Ascending aorta (tissue), 2 donors: ENCODE measurements around the gene NELFE. TPM values are rescaled to one million over a fixed set of nuclear protein-coding genes. Genes with fewer than 3 reads are reported as not detected.

ENCODE experiments used
- DNase-seq, 2 donors: peaks; one replicate each; pipeline ENCODE4 v3.0.0-alpha.2; 2019; ENCODE audit warnings: low spot score in 2 of 2
- H3K27ac ChIP-seq, 2 donors: fragments of 200-600 bp; sonication (generic); one replicate each; pipeline ENCODE4 v1.5.1; 2016 to 2017; ENCODE audit warnings: mild to moderate bottlenecking in 1 of 2
- H3K27me3 ChIP-seq: fragments of 200-600 bp; sonication (generic); one replicate; pipeline ENCODE4 v1.5.1; 2017
- H3K36me3 ChIP-seq, 2 donors: fragments of 200-600 bp; sonication (generic); one replicate each; pipeline ENCODE4 v1.5.1; 2016
- H3K4me1 ChIP-seq, 2 donors: fragments of 200-600 bp; sonication (generic); one replicate each; pipeline ENCODE4 v1.5.1; 2016 to 2017; ENCODE audit warnings: mild to moderate bottlenecking in 1 of 2
- H3K4me3 ChIP-seq, 2 donors: fragments of 200-600 bp; sonication (generic); one replicate each; pipeline ENCODE4 v1.5.1; 2016 to 2017; ENCODE audit warnings: mild to moderate bottlenecking in 1 of 2
- H3K9me3 ChIP-seq, 2 donors: fragments of 200-600 bp; sonication (generic); one replicate each; pipeline ENCODE4 v1.5.1; 2016
- intact Hi-C: fragments of 100-400 bp; cut with DNase I; formaldehyde crosslinking; loops from one replicate; pipeline ENCODE4 v1.15.1; 2023
- total RNA-seq: library from RNA; depleted of rRNA; stranded (reverse); fragments of >200 nt; gene quantifications from one replicate; pipeline ENCODE4 v1.1.0, GENCODE V29; 2016
- TF ChIP-seq, protein P1 (sequence below), 3 experiments: fragments of 200-600 bp in 2 of 3; fragments of 450-650 bp in 1 of 3; sonication (generic) in 2 of 3; IDR thresholded peaks; one replicate each; pipeline ENCODE4 v1.5.1; 2016 to 2019; ENCODE audit warnings: antibody characterized with exemption in 3 of 3, mild to moderate bottlenecking in 1 of 3, moderate library complexity in 1 of 3

The NELFE gene
- total RNA-seq, 1 donor from 2014 or later: 208 TPM

DNA sequence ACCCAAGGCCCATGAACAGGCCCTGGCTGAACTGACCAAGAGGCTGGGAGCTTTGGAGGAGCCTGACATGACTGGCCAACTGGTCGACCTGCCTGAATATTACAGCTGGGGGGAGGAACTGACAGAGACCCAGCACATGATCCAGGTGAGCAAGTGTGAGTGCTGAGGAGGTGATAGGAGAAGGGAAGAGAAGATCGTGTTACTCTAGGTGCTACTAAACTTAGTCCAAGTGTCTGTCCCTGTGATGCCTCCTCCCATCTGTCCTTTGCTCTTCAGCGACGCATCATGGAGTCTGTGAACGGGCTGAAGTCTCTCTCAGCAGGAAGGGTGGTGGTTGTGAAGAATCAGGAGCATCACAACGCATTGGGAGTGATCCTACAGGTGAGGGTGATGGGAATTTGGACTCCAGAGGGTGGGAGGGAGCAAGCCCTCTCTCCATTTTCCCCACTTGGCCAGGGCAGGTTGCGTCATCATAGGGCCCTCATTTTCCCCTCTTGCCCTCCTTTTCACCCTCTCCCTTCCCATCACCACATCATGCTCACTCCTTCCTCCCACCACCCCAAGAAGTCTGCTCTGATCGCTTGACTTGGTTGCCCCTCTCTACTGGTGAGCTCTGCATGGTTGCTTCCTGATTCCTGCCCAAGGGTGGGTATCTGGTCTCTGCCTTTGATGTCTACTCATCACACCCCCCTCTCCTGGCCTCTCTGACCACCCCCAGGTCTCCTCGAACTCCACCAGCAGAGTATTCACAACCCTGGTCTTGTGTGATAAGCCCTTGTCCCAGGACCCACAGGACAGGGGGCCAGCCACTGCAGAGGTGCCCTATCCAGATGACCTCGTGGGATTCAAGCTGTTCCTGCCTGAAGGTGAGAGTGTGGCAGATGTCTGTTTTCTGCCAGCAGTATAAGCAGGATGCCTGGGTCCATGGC lies 8.5 kb upstream of the NELFE start:
- TF ChIP-seq, protein P1, sequence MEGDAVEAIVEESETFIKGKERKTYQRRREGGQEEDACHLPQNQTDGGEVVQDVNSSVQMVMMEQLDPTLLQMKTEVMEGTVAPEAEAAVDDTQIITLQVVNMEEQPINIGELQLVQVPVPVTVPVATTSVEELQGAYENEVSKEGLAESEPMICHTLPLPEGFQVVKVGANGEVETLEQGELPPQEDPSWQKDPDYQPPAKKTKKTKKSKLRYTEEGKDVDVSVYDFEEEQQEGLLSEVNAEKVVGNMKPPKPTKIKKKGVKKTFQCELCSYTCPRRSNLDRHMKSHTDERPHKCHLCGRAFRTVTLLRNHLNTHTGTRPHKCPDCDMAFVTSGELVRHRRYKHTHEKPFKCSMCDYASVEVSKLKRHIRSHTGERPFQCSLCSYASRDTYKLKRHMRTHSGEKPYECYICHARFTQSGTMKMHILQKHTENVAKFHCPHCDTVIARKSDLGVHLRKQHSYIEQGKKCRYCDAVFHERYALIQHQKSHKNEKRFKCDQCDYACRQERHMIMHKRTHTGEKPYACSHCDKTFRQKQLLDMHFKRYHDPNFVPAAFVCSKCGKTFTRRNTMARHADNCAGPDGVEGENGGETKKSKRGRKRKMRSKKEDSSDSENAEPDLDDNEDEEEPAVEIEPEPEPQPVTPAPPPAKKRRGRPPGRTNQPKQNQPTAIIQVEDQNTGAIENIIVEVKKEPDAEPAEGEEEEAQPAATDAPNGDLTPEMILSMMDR (IDR thresholded peaks at IDR 0.05): no peak
- Histone ChIP-seq H3K4me3 (no peak overlapping the region), H3K9me3 (no peaks in the 10 kb centered on the region), H3K36me3 (peaks cover 67 to 83% of the 10 kb centered on the region in 2 donors), H3K27ac (no peak overlapping the region), H3K4me1 (peaks cover 8 to 10% of the 10 kb centered on the region in 2 donors), H3K27me3 (no peaks in the 10 kb centered on the region)
- intact Hi-C loops: no loop called here
- no peak for DNase-seq

DNA sequence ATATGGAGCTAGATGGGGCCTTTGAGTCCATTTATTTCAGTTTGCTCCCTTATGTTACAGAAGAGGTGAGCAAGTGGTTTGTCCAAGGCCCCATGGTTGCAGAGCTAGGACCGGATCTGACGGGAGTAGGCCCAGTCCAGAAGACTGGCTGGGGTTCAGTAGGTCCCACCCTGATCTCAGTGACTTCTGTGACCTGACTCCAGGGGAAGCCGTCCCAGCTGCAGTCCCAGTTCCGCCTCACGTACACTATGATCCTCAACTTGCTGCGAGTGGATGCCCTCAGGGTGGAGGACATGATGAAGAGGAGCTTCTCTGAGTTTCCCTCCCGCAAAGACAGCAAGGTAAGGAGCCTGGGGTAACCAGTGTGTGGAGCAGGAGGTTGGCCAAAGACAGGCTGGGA lies 7.7 kb upstream of the NELFE start:
- TF ChIP-seq, protein P1 (IDR thresholded peaks at IDR 0.05): no peak
- Histone ChIP-seq H3K9me3 (no peaks in the 10 kb centered on the region), H3K4me3 (no peak overlapping the region), H3K27me3 (no peaks in the 10 kb centered on the region), H3K27ac (no peak overlapping the region), H3K36me3 (peaks cover 75 to 91% of the 10 kb centered on the region in 2 donors), H3K4me1 (peaks cover 8 to 10% of the 10 kb centered on the region in 2 donors)
- intact Hi-C loops: no loop called here
- no peak for DNase-seq

DNA sequence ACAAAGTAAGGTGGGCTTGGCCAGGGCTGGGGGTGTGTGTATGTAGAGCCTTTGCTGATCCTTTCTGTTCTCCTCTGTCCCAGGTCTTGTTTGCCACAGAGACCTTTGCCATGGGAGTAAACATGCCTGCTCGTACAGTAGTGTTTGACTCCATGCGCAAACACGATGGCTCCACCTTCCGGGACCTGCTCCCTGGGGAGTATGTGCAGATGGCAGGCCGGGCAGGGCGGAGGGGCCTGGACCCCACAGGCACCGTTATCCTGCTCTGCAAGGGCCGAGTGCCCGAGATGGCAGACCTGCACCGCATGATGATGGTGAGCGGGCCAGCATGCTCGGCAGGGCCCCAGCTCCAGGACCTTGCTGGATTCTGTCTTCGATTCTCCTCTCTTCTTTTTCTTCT lies 6.9 kb upstream of the NELFE start:
- intact Hi-C loops: no loop called here
- no peak for DNase-seq
- Histone ChIP-seq H3K4me1 (peaks cover 1 to 3% of the 10 kb centered on the region in 2 donors), H3K4me3 (no peak overlapping the region), H3K27me3 (no peaks in the 10 kb centered on the region), H3K27ac (no peak overlapping the region), H3K9me3 (no peaks in the 10 kb centered on the region), H3K36me3 (peaks cover 77 to 99% of the 10 kb centered on the region in 2 donors)
- TF ChIP-seq, protein P1 (IDR thresholded peaks at IDR 0.05): no peak

DNA sequence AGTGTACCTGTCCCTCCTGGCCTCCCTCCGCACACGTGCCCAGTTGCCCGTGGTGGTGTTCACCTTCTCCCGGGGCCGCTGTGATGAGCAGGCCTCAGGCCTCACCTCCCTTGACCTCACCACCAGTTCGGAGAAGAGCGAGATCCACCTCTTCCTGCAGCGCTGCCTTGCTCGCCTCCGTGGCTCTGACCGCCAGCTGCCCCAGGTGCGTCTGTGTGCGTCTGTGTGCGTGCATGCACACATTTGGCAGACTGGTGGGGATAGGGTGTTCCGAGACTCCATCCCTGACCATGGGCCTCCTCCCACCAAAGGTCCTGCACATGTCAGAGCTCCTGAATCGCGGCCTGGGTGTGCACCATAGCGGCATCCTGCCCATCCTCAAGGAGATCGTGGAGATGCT lies 5.2 kb upstream of the NELFE start:
- Histone ChIP-seq H3K36me3 (peaks cover 69 to 87% of the 10 kb centered on the region in 2 donors), H3K4me1 (peaks cover 3 to 11% of the 10 kb centered on the region in 2 donors), H3K4me3 (no peak overlapping the region), H3K27me3 (no peaks in the 10 kb centered on the region), H3K9me3 (no peaks in the 10 kb centered on the region), H3K27ac (no peak overlapping the region)
- no peak for DNase-seq
- TF ChIP-seq, protein P1 (IDR thresholded peaks at IDR 0.05): no peak
- intact Hi-C loops: no loop called here

DNA sequence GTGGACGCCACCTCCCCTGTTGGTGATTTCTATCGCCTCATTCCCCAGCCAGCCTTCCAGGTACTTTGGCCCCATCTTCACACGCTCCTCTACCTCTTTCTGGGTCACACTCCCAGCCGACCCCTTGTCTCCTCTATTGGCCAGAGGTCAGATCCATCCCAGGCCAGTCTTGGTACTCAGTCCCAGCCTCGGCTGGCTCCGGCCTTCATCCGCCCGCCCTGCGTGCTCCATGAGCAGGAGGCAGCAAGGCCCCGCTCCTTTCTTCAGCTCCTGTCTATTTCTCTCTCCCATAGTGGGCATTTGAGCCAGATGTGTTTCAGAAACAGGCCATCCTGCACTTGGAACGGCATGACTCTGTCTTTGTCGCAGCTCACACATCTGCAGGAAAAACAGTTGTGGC lies 2.8 kb upstream of the NELFE start:
- H3K9me3 ChIP-seq: no peaks in the 10 kb centered on the region
- H3K4me1 ChIP-seq: peaks cover 3 to 23% of the 10 kb centered on the region in 2 donors
- H3K27me3 ChIP-seq: no peaks in the 10 kb centered on the region
- TF ChIP-seq, protein P1 (IDR thresholded peaks at IDR 0.05): no peak
- no peak for DNase-seq
- H3K36me3 ChIP-seq: peaks cover 51 to 68% of the 10 kb centered on the region in 2 donors
- no peak overlapping the region for H3K27ac ChIP-seq
- intact Hi-C loops: no loop called here
- no peak overlapping the region for H3K4me3 ChIP-seq
